PC-3 (cell line): ENCODE measurements around the gene NFE2.
"Not testable (repeated sequence)": the region's sequence is repeated elsewhere in the genome, so short reads cannot be mapped to it uniquely, and the experiment has no call there.

Experiments
- EZH2 ChIP-seq: fragments of 300-600 bp; sonication (generic); IDR thresholded peaks from one replicate; pipeline ENCODE4 v1.6.1; 2017; ENCODE audit warnings: antibody characterized with exemption, mild to moderate bottlenecking, low read length; ENCODE audit not compliant: unreplicated experiment
- TF ChIP-seq, protein P1 (sequence below): fragments of 300-600 bp; sonication (generic); conservative IDR thresholded peaks from 2 replicates; pipeline ENCODE4 v1.5.1; 2017; ENCODE audit warnings: antibody characterized with exemption, low read depth, mild to moderate bottlenecking, low read length

DNA sequence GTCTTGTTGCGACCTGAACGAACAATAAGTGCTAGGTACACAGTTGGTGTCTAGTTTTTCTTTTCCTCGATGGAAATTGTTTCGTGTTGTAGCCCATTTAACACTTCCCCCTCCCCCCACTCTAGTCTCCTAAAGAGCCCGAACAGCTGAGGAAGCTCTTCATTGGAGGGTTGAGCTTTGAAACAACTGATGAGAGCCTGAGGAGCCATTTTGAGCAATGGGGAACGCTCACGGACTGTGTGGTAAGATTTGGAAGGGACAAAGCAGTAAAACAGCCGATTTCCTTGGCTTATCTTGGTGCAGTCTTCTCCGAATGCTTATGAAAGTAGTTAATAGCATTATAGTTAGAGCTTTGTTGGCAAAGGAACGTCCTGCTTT, 19.6 kb downstream of the NFE2 start:
- TF ChIP-seq, protein P1, sequence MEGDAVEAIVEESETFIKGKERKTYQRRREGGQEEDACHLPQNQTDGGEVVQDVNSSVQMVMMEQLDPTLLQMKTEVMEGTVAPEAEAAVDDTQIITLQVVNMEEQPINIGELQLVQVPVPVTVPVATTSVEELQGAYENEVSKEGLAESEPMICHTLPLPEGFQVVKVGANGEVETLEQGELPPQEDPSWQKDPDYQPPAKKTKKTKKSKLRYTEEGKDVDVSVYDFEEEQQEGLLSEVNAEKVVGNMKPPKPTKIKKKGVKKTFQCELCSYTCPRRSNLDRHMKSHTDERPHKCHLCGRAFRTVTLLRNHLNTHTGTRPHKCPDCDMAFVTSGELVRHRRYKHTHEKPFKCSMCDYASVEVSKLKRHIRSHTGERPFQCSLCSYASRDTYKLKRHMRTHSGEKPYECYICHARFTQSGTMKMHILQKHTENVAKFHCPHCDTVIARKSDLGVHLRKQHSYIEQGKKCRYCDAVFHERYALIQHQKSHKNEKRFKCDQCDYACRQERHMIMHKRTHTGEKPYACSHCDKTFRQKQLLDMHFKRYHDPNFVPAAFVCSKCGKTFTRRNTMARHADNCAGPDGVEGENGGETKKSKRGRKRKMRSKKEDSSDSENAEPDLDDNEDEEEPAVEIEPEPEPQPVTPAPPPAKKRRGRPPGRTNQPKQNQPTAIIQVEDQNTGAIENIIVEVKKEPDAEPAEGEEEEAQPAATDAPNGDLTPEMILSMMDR = not testable (repeated sequence)
- not testable (repeated sequence) for TF ChIP-seq EZH2
